Neutrophil (primary cell): ENCODE results near the gene LCN12.

Experiments
- H3K27ac ChIP-seq: fragments of 200-600 bp; sonication (generic); 2 replicates; pipeline ENCODE4 v1.5.1; 2016; ENCODE audit warnings: mild to moderate bottlenecking, moderate library complexity
- H3K27me3 ChIP-seq: fragments of 200-600 bp; sonication (generic); 2 replicates; pipeline ENCODE4 v1.6.0; 2016; ENCODE audit warnings: mild to moderate bottlenecking
- H3K36me3 ChIP-seq: fragments of 200-600 bp; sonication (generic); 2 replicates; pipeline ENCODE4 v1.5.1; 2017
- H3K4me1 ChIP-seq, 2 experiments: fragments of 200-600 bp in 1 of 2; sonication (generic) in 1 of 2; 1 replicate in 1 of 2; 2 replicates in 1 of 2; pipeline versions ENCODE4 v1.5.1 to v1.6.1; 2013 to 2016; ENCODE audit warnings: low read depth in 1 of 2, low read length in 1 of 2, mild to moderate bottlenecking in 1 of 2, moderate library complexity in 1 of 2; ENCODE audit not compliant: control insufficient read depth in 1 of 2, insufficient read depth in 1 of 2
- H3K4me3 ChIP-seq, 2 experiments: fragments of 200-600 bp in 1 of 2; sonication (generic) in 1 of 2; 1 replicate in 1 of 2; 2 replicates in 1 of 2; pipeline ENCODE4 v1.5.1; 2013 to 2016; ENCODE audit warnings: low read depth in 1 of 2, low read length in 1 of 2, mild to moderate bottlenecking in 1 of 2, moderate library complexity in 1 of 2
- H3K9me3 ChIP-seq: fragments of 200-600 bp; sonication (generic); 2 replicates; pipeline ENCODE4 v1.5.1; 2016
- TF ChIP-seq, protein P1 (sequence below): fragments of 200-600 bp; sonication (generic); IDR thresholded peaks from 2 replicates; pipeline ENCODE4 v1.5.1; 2016; ENCODE audit warnings: antibody characterized with exemption

The LCN12 gene

DNA sequence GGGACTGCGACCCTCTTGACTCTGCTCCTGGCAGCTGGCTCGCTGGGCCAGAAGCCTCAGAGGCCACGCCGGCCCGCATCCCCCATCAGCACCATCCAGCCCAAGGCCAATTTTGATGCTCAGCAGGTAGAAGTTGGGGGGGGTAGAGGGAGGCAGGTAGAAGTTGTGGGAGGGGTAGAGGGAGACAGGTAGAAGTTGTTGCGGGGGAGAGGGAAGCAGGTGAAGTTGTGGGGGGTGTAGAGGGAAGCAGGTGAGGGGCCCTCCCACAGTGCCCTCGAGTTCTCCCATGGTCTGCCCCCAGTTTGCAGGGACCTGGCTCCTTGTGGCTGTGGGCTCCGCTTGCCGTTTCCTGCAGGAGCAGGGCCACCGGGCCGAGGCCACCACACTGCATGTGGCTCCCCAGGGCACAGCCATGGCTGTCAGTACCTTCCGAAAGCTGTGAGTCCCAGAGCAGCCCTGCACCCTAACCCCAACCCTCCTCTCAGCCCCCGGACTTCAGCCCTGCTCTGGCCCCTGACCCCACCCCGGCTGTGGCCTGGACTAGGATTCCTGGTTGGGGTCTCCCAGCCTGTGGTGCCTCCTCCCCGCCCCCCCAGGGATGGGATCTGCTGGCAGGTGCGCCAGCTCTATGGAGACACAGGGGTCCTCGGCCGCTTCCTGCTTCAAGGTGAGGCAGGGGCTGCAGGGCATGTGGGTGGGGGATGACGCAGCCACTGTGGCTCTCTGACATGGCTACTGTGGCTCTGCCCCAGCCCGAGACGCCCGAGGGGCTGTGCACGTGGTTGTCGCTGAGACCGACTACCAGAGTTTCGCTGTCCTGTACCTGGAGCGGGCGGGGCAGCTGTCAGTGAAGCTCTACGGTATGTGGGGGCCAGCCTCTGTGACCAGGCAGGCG, 6.5 kb upstream of the LCN12 start:
- Histone ChIP-seq H3K27ac (no peak overlapping the region), H3K4me1 (peaks cover 28 to 32% of the 10 kb centered on the region in 2 experiments), H3K4me3 (no peak overlapping the region)

GRCh38 chr9:136946228-136947027, 5.6 kb upstream of the LCN12 start:
- Histone ChIP-seq H3K27ac (no peak overlapping the region), H3K9me3 (no peaks in the 10 kb centered on the region), H3K27me3 (no peaks in the 10 kb centered on the region), H3K4me3 (no peak overlapping the region), H3K4me1 (peaks cover 29 to 33% of the 10 kb centered on the region in 2 experiments), H3K36me3 (peaks cover 19% of the 10 kb centered on the region)
- TF ChIP-seq, protein P1, sequence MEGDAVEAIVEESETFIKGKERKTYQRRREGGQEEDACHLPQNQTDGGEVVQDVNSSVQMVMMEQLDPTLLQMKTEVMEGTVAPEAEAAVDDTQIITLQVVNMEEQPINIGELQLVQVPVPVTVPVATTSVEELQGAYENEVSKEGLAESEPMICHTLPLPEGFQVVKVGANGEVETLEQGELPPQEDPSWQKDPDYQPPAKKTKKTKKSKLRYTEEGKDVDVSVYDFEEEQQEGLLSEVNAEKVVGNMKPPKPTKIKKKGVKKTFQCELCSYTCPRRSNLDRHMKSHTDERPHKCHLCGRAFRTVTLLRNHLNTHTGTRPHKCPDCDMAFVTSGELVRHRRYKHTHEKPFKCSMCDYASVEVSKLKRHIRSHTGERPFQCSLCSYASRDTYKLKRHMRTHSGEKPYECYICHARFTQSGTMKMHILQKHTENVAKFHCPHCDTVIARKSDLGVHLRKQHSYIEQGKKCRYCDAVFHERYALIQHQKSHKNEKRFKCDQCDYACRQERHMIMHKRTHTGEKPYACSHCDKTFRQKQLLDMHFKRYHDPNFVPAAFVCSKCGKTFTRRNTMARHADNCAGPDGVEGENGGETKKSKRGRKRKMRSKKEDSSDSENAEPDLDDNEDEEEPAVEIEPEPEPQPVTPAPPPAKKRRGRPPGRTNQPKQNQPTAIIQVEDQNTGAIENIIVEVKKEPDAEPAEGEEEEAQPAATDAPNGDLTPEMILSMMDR, result no peak

More for the DNA sequence above, 6.5 kb upstream of the LCN12 start:
- TF ChIP-seq, protein P1, result no peak
- Histone ChIP-seq H3K9me3 (no peaks in the 10 kb centered on the region), H3K27me3 (no peaks in the 10 kb centered on the region), H3K36me3 (peaks cover 28% of the 10 kb centered on the region)

GRCh38 chr9:136947028-136947891, 4.8 kb upstream of the LCN12 start:
- peaks cover 29 to 33% of the 10 kb centered on the region in 2 experiments for H3K4me1 ChIP-seq
- H3K27me3 ChIP-seq, result no peaks in the 10 kb centered on the region
- H3K9me3 ChIP-seq, result no peaks in the 10 kb centered on the region
- no peak overlapping the region for H3K4me3 ChIP-seq
- H3K36me3 ChIP-seq, result peaks cover 11% of the 10 kb centered on the region
- TF ChIP-seq, protein P1, result no peak
- H3K27ac ChIP-seq, result no peak overlapping the region

DNA sequence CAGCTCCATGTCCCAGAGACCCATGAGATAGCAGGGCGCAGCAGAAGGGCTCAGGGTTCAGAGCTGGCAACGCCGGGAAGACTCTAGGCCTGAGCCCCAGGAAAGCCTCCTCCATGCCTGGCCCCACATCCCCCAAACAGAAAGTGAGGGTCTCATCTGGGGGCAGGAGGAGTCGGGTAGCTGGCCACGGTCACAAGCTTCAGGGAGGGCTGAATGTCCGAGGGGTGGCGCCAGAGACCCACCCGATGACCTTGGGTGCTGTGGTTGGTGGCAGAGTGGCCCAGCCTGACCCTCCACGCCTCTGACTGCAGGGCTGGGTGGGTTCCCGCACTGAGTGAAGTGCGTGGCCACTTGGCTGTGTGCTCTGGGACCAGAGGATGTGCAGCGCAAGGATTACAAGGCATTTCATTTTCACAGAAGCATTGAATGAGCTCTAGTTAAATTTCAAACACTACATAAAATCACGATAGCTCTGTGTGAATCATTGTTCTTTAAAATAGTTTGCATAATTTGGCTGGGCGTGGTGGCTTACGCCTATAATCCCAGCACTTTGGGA, 4.0 kb upstream of the LCN12 start:
- Histone ChIP-seq H3K27me3 (no peaks in the 10 kb centered on the region), H3K4me3 (no peak overlapping the region), H3K27ac (no peak overlapping the region), H3K36me3 (peaks cover 3% of the 10 kb centered on the region), H3K9me3 (no peaks in the 10 kb centered on the region), H3K4me1 (peaks cover 25 to 31% of the 10 kb centered on the region in 2 experiments)
- TF ChIP-seq, protein P1, result no peak
